GM12878 (cell line): ENCODE data around the gene MAPKBP1. TPM values are rescaled to one million over a fixed set of nuclear protein-coding genes. Genes with fewer than 3 reads are reported as not detected.

ENCODE experiments used
- ATAC-seq: fragments of 200-7000 bp; cut with Tn5 transposase; 3 replicates; pipeline ENCODE4 v1.9.1; 2020; ENCODE audit warnings: mild to moderate bottlenecking, moderate library complexity
- BruUV-seq: library from RNA; stranded (reverse); fragments of 400-500 nt; replicated peaks from 2 replicates; lab custom pipeline; 2021; lab: Mats Ljungman, UMichigan
- CTCF ChIA-PET: fragments of 300-600 bp; sonication (Branson Sonifier 250); formaldehyde crosslinking; extraction: SDS; loops from one replicate; lab custom pipeline; 2021; ENCODE audit warnings: inconsistent platforms; lab: Yijun Ruan, JAX
- POLR2A ChIA-PET: fragments of 350-600 bp; formaldehyde crosslinking; extraction: SDS; loops from one replicate; lab custom pipeline; 2021; ENCODE audit warnings: inconsistent platforms; lab: Charles Lee
- RAD21 ChIA-PET: fragments of 300-600 bp; sonication (Branson Sonifier 250); formaldehyde crosslinking; loops from one replicate; lab custom pipeline; 2023; ENCODE audit warnings: antibody characterized with exemption; ENCODE audit not compliant: unreplicated experiment; lab: Charles Lee
- SMC1A ChIA-PET: fragments of 300-600 bp; sonication (Branson Sonifier 250); formaldehyde crosslinking; loops from one replicate; lab custom pipeline; 2023; ENCODE audit not compliant: unreplicated experiment, uncharacterized antibody; lab: Charles Lee
- DNase-seq: peaks from one replicate; pipeline ENCODE4 v3.0.0-alpha.2; 2011; ENCODE audit warnings: low read depth, low spot score
- FAIRE-seq: peaks from 3 replicates; lab custom pipeline; 2011; peaks lifted over from hg19 to GRCh38; lab: Jason Lieb, UNC
- H2AFZ ChIP-seq: 2 replicates; pipeline ENCODE4 v1.6.0; 2011; ENCODE audit warnings: low read depth, low read length, control low read depth; ENCODE audit not compliant: control insufficient read depth
- H3K27ac ChIP-seq: 2 replicates; pipeline ENCODE4 v1.5.1; 2011; ENCODE audit warnings: control low read depth; ENCODE audit not compliant: control insufficient read depth, insufficient read depth
- H3K27me3 ChIP-seq, 2 experiments: replicated peaks in 1 of 2; 2 replicates each; pipeline versions ENCODE4 v1.6.0 to v1.6.1; 2011; ENCODE audit warnings: low read length in 1 of 2; ENCODE audit not compliant: control insufficient read depth in 2 of 2, insufficient read depth in 2 of 2
- H3K36me3 ChIP-seq, 2 experiments: 2 replicates each; pipeline ENCODE4 v1.5.1; 2011; ENCODE audit warnings: low read length in 1 of 2; ENCODE audit not compliant: control insufficient read depth in 2 of 2, insufficient read depth in 2 of 2
- H3K4me1 ChIP-seq: 2 replicates; pipeline ENCODE4 v1.6.1; 2011; ENCODE audit warnings: mild to moderate bottlenecking, low read length, moderate library complexity, mixed read lengths; ENCODE audit not compliant: control insufficient read depth, insufficient read depth
- H3K4me2 ChIP-seq: 2 replicates; pipeline ENCODE4 v1.6.0; 2011; ENCODE audit warnings: control low read depth; ENCODE audit not compliant: control insufficient read depth, insufficient read depth
- H3K4me3 ChIP-seq: fragments of 200-600 bp; sonication (generic); 2 replicates; pipeline ENCODE4 v1.5.1; 2016
- H3K79me2 ChIP-seq: 2 replicates; pipeline ENCODE4 v1.6.0; 2011; ENCODE audit warnings: low read length; ENCODE audit not compliant: control insufficient read depth, insufficient read depth
- H3K9ac ChIP-seq: 2 replicates; pipeline ENCODE4 v1.8.0; 2011; ENCODE audit warnings: low read length, control low read depth, mixed read lengths; ENCODE audit not compliant: control insufficient read depth, insufficient read depth
- H3K9me3 ChIP-seq: replicated peaks from 3 replicates; pipeline ENCODE4 v1.5.1; 2011; ENCODE audit warnings: mild to moderate bottlenecking, low read length; ENCODE audit not compliant: control insufficient read depth, insufficient read depth
- H4K20me1 ChIP-seq: 2 replicates; pipeline ENCODE4 v1.6.0; 2011; ENCODE audit not compliant: control insufficient read depth, insufficient read depth
- CBX3 ChIP-seq: fragments of 200-600 bp; sonication (generic); IDR thresholded peaks from 2 replicates; pipeline ENCODE4 v1.6.1; 2016; ENCODE audit warnings: low read depth, borderline replicate concordance
- IKZF1 ChIP-seq: fragments of 450-650 bp; conservative IDR thresholded peaks from 2 replicates; pipeline ENCODE4 v1.6.1; 2017; ENCODE audit warnings: antibody characterized with exemption, mild to moderate bottlenecking
- IKZF2 ChIP-seq, 2 experiments: fragments of 450-650 bp; IDR thresholded peaks; 2 replicates each; pipeline ENCODE4 v1.6.1; 2017; ENCODE audit warnings: mild to moderate bottlenecking in 2 of 2, moderate library complexity in 2 of 2
- IRF4 ChIP-seq: IDR thresholded peaks from 2 replicates; pipeline ENCODE4 v1.6.1; 2011; ENCODE audit warnings: low read depth, low read length
- KDM1A ChIP-seq: fragments of 200-600 bp; sonication (generic); IDR thresholded peaks from 2 replicates; pipeline ENCODE4 v1.6.1; 2016; ENCODE audit warnings: borderline replicate concordance
- MEF2B ChIP-seq: fragments of 450-650 bp; IDR thresholded peaks from 2 replicates; pipeline ENCODE4 v1.6.1; 2018; ENCODE audit warnings: mild to moderate bottlenecking, moderate library complexity; ENCODE audit not compliant: partially characterized antibody, poor library complexity, severe bottlenecking
- MYC ChIP-seq: IDR thresholded peaks from 2 replicates; pipeline ENCODE4 v1.6.1; 2011; ENCODE audit warnings: mild to moderate bottlenecking, low read length, moderate library complexity, inconsistent platforms; ENCODE audit not compliant: insufficient read depth, insufficient replicate concordance, insufficient read length, severe bottlenecking
- RFX5 ChIP-seq: IDR thresholded peaks from 2 replicates; pipeline ENCODE4 v1.6.1; 2011; ENCODE audit warnings: low read depth, low read length, improper control_type of control experiment
- SUPT20H ChIP-seq: IDR thresholded peaks from 2 replicates; pipeline ENCODE4 v1.6.1; 2011; ENCODE audit warnings: low read depth, mild to moderate bottlenecking, low read length, moderate library complexity, borderline replicate concordance; ENCODE audit not compliant: control insufficient read depth
- ZNF207 ChIP-seq: fragments of 450-650 bp; IDR thresholded peaks from 2 replicates; pipeline ENCODE4 v1.6.1; 2014; ENCODE audit warnings: antibody characterized with exemption, mild to moderate bottlenecking, borderline replicate concordance
- ZNF384 ChIP-seq: IDR thresholded peaks from 2 replicates; pipeline ENCODE4 v1.6.1; 2012; ENCODE audit warnings: low read depth, mild to moderate bottlenecking, low read length, improper control_type of control experiment, borderline replicate concordance
- WGBS: methylation state at CpG from one replicate; pipeline ENCODE4 v1.1.6; 2016; ENCODE audit warnings: low lambda C conversion rate; ENCODE audit not compliant: insufficient replicate concordance, insufficient coverage; ENCODE audit errors: missing lambda C conversion rate; 5-methylcytosine and 5-hydroxymethylcytosine counted together
- in situ Hi-C: fragments of 300-500 bp; cut with MboI; formaldehyde crosslinking; loops from 9 replicates; pipeline ENCODE4 v1.14.3; 2018; ENCODE audit warnings: mixed read lengths
- intact Hi-C: fragments of 100-400 bp; cut with micrococcal nuclease; formaldehyde crosslinking; loops from one replicate; pipeline ENCODE4 v1.14.2; 2022; ENCODE audit not compliant: unreplicated experiment
- polyA plus RNA-seq, 11 experiments: library from polyadenylated mRNA; depleted of rRNA in 4 of 11; unstranded in 6 of 11; stranded (reverse) in 5 of 11; fragments of >200 nt; fragmentation: Nextera tagmentation in 4 of 11; fragmentation: Illumina TruSeq in 1 of 11; extraction: Ambion mirVana in 4 of 11; extraction: Trizol in 1 of 11; gene quantifications; 1 replicate in 1 of 11; 2 replicates in 10 of 11; pipeline versions ENCODE4 v1.2.1 to v1.2.3, GENCODE V29; 2011 to 2016; ENCODE audit warnings: inconsistent platforms in 2 of 11, missing spikeins in 2 of 11, low read depth in 1 of 11
- total RNA-seq, 4 experiments: library from RNA; depleted of rRNA in 3 of 4; stranded (reverse); fragments of >200 nt in 3 of 4; fragmentation: Illumina TruSeq in 1 of 4; extraction: Trizol in 1 of 4; gene quantifications; 2 replicates each; pipeline versions ENCODE4 v1.2.1 to v1.2.3, GENCODE V29; 2013 to 2021
- TF ChIP-seq, protein P1 (sequence below): fragments of 450-650 bp; IDR thresholded peaks from 2 replicates; pipeline ENCODE4 v1.6.1; 2014; ENCODE audit warnings: mild to moderate bottlenecking

Gene MAPKBP1
- total and polyA plus RNA-seq, 10 of the 15 experiments (the other 5 are each of a cell fraction or from before 2014, with no cell fraction given) = 0.44 to 19.0 (median 7.3) TPM

- in situ Hi-C loops (no loop called here), intact Hi-C loops (no loop called here)
- SMC1A ChIA-PET = interaction anchor here (0.7 to 3.4 kb wide), 8 partner anchors 8 to 272 kb away, joined by 3 to 28 read pairs (median 4); partner anchors contain the start of gene MAPKBP1
- WGBS = 40% methylated on average over 5 of the region's 5 CpGs
- peaks cover 26% of the 10 kb centered on the region for H3K79me2 ChIP-seq
- BruUV-seq = no TSS peak
- ATAC-seq (peak; percentile 87), FAIRE-seq (no peak), DNase-seq (no peak)
- no peaks in the 10 kb centered on the region for H4K20me1 ChIP-seq
- POLR2A ChIA-PET = interaction anchor here (0.7 to 11.3 kb wide), 5 partner anchors 9 to 852 kb away, joined by 3 to 170 read pairs (median 3); partner anchors contain the start of gene MAPKBP1
- RAD21 ChIA-PET = interaction anchor here (0.6 to 1.4 kb wide), 6 partner anchors 8 to 77 kb away, joined by 3 to 10 read pairs (median 4); partner anchors contain the start of gene MAPKBP1
- no peak overlapping the region for H3K4me3 ChIP-seq
- H3K4me1 ChIP-seq = peaks cover 11% of the 10 kb centered on the region
- H3K27me3 ChIP-seq = no peaks in the 10 kb centered on the region
- peak overlapping the region; percentile 21 for H3K4me2 ChIP-seq
- TF ChIP-seq IRF4 (no peak), IKZF1 (no peak), RFX5 (no peak), ZNF207 (no peak), IKZF2 (IDR thresholded peaks at IDR 0.05) (peak in 1 of 2 experiments; percentile 13; a peak in 1 of 4 replicates), ZNF384 (no peak), KDM1A (no peak), SUPT20H (no peak), CBX3 (no peak), MEF2B (peak; percentile 58), MYC (no peak)
- TF ChIP-seq, protein P1, sequence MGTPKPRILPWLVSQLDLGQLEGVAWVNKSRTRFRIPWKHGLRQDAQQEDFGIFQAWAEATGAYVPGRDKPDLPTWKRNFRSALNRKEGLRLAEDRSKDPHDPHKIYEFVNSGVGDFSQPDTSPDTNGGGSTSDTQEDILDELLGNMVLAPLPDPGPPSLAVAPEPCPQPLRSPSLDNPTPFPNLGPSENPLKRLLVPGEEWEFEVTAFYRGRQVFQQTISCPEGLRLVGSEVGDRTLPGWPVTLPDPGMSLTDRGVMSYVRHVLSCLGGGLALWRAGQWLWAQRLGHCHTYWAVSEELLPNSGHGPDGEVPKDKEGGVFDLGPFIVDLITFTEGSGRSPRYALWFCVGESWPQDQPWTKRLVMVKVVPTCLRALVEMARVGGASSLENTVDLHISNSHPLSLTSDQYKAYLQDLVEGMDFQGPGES = no peak
- CTCF ChIA-PET = interaction anchor here (1.4 to 3.7 kb wide), 3 partner anchors 9 to 28 kb away, joined by 5 to 26 read pairs (median 11); partner anchors contain the start of gene MAPKBP1
- H3K9ac ChIP-seq = no peak overlapping the region
- no peak overlapping the region for H2AFZ ChIP-seq
- no peaks in the 10 kb centered on the region; the same call in 2 of the 3 replicates for H3K9me3 ChIP-seq
- no peaks in the 10 kb centered on the region for H3K36me3 ChIP-seq
- H3K27ac ChIP-seq = 0 out of 2 replicates have a peak overlapping the region, but pooled peaks have one; percentile 3
Measured at GRCh38 chr15:41782371-41783282, 8.3 kb downstream of the MAPKBP1 start.
